H4 (cell line): Measurements from ENCODE around the gene NTSR2. TPM values are rescaled to one million over a fixed set of nuclear protein-coding genes. Genes with fewer than 3 reads are reported as not detected.

Source experiments
- DNase-seq: peaks from one replicate; pipeline ENCODE4 v3.0.0-alpha.2; 2015; ENCODE audit warnings: low spot score
- total RNA-seq: library from RNA; depleted of rRNA; stranded (reverse); fragments of >200 nt; shearing (Covaris generic); gene quantifications from 2 replicates; pipeline ENCODE4 v1.2.3, GENCODE V29; 2014

Gene NTSR2
- total RNA-seq, 1 experiment from 2014 or later, result not detected

DNA sequence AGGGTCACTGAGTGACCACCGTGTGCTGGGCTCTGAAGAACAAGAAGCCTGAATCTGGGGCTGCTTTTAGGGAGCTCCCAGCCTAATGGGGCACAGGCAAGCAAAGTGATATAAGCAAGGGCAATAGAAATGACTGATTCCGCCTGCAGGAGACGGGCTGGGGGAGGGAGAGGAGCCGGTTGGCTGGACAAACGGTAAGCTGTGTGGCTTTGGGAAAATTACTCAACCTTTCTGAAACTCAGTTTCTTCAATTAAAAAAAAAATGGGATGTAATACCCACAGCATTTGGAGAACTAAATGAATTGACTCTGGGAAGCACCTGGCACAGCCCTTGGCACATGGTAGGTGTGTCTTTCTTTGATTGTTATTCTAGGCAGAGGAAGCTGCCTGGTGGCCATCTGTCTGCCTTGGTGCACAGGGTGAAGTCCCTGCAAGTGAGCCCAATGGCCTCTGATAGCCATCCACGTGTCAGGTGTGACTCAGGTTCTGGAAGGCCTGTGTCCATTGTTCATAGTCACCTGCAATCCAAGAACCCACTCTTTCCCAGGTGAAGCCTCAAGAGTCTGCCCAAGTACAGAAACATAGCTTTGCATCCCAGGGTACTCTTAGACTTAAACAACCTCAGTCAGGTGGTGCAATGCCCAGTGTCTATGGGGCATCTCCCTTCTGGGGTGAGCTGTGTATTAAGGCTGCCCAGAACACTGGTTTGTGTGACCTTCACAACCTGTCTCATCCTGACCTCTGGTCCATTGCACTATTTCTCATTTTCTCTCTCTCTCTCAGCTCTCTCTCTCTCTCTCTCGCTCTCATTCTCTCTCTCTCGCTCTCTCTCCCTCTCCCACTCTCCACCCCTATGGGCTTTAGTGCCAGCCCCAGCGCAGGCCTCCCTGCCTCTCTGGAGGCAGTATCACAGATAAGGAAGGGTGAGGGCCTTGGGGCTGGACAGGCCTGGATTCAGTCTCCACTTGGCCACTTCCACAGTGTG, 30.0 kb upstream of the NTSR2 start:
- no peak for DNase-seq

DNA sequence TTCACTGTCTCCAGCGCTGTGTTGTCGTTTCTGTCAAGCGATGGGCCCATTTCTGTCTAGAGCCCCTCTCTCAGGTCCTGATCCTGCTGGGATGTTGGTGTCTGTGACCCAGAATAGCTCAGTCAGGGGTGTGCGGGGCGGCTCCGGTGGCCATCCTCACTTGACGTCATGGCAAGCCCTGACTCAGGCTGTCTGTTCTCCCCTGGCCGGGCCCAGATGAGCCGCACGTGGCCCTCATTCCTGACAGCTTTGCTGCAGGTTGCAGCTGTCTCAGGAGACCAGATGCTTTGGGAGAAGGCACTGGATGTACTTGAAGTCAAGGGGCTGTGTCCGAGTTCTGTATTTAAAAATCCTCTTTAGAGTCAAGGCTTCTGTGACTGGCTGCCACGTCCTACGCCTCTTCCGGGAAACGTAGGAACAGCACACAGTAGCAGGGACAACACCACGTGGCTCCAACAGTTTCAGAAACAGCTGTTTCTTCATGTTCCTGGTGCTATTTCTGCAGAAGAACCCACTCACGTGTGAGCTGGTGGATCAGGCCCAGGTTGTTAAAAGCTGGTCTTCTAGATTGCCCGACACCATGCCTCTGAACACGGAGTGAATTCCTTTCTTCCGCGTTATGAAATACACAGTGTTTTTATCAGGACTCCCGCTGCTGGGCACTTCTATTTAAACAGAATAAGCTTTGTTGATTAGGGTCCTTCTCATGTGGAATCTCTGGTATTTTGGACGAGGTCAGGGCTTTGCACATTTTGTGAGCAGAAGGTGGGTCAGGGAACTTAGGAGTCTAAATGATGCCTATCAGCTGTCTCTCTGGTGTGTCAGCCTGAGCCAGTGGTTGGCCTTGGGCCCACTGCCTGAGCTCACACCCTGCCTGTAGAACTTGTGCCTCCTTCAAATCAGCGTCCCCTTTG, 28.3 kb upstream of the NTSR2 start:
- no peak for DNase-seq

DNA sequence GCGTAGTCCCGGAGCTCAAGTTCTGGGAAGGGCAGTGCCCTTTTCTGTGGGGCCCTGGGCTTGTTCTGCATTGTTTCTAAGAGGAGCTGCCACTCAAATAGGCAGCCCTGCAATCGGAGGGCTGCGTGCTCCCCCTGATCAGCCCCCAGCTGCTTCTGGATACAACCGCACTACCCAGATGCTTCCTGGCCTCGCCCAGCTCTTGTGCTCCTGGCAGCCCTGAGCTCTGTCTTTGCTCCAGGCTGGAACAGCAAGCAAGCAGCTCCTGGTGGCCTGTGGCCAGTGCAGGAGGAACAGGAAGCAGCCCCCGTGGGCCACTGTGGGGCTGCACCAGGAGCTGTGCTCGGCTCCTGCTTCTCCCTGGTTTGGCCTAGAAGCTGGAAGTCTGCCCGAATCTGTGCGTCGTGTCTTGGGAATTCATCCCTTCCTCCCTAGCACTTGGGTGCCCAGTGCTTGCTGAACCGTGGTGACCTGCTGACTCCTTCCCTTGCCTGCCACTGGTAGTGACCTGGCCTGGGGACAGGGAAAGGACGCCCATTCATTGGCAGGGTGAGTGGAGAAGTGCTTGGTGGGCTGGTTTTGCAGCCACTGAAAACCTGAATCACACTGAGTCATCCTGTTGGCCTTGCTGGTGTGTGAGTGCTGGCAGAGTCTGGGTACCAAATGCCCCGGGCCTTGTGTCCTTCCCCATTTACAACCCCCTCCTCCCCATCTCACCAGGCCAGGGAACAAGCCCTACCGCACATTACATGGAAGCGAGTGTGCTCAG, 27.3 kb upstream of the NTSR2 start:
- peak; percentile 40 for DNase-seq

DNA sequence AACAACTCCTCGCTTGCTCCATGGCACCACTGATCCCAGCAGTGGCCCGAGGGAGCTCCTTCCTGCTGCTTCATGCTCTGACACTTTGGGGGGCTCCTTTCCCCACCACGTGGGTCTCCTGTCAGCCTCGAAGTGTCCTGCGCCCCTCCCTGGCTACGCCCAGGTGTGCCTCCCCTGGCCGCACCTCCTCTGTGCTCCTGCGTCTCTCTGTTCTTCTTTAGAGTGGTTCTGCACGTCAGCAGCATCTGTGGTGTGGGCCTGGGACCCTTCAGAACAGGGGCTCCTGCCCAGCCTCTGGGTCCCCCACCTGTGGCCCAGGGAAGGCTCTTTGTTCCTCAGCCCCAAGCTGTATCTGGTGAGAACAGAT, 26.7 kb upstream of the NTSR2 start:
- no peak for DNase-seq

DNA sequence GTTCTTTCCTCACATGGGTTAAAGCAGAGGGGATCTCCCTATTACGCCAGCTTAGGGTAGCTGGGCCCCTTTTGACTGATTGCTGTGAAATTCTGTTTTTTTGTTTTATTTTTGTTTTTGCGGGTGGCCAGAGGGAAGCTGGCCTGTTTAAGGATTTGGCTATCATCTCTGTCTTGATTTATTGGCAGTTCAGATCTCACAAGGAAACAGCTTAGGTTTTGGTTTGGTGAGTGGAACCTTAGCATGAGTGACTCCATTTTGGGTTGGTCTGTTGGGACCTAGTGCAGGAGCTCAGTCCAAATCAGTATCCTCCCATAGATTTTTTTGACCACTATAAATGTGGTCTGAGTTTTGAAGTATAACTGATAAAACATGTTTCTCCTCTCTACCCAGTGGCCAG, 25.6 kb upstream of the NTSR2 start:
- DNase-seq, result no peak

DNA sequence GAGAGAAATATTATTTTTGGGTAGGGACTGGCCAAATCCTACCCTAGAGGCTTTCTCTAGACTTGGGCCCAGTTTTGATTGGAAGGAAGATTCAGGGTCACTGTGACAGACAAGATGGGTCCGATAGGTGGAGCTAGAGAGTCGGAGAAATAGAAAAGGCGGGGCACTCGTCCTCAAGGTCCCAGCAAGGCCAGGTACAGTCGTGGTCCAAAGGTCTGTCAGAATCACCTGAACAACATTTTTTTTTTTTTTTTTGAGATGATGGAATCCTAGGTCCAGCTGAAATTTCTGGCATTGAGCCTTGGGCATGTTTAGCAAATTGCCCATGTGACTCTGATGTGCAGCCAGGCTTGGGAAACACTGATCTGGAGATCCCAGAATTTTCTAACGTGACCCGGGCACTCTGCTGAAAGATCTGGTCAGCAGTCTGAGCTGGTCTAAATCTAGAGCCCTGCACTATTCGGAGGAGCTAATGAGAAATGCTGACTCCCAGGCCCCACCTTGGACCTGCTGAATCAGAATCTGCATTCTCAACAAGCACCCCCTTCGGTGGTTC, 23.0 kb upstream of the NTSR2 start:
- peak; percentile 35 for DNase-seq

DNA sequence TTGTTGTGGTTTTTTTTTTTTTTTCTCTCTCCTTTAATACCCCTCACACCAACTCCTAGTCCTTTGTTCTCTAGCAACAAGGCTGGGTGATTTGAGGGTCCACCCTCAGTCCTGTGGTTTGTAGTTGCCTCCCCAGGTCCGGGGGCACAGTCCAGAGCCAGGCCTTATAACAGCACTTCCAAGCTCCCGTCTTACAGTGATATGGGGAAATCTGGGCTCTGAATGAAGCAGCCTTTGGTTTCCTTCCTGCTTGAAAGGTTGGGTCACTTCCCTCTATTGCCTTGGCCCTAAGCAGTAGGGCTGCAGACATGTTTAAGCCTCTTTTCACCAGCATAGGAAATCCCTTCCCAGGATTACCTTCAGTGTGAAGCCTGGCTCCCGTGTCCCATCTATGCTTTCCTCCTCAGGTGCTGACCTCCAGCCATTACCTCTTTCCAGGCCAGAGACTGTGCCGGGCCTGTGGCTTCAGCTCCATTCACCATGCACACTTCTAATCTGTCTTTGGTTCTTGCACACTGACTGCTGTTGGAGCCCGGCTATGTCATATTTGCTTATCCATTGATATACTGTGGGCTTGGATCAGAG, 21.2 kb upstream of the NTSR2 start:
- no peak for DNase-seq

DNA sequence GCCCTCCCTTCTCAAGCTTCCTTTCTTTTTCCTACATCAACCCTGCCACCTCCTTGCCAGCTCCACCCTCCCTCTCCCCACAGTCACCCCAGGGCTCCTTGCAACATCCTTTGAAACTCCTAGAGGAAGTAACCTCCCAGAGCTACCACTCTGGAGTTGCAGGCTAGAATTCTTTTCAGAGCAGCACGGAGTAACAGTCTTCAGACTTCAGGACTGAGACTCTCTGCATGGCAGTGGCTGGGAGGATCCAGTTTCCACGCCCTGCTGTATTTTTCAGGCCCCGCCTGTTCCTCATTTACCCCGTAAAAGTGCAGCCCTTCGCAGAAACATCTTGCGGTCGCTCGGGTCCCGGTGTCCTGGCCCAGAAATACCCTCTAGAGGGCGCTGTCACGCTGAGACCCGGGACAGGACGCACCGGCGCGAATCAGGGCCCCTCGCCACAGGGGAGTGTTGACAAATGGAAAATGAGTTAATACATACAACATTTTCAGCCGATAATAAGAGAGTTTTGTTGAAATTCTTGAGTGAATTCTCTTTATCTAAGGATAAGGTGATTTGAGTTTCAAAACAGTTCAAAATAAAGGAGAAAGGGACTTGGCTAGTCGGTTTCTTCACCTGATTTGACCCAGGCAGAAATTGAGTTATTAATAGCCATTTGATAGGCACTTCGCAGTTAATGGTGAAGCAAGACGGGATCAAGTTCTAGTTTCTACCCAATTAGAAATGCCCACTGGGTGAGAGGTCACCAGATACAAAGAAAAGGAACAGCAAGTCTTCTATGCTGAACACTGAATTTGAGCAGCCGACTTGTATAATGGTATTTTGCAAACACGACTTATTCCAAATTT, 18.5 kb upstream of the NTSR2 start:
- peak; percentile 60 for DNase-seq

DNA sequence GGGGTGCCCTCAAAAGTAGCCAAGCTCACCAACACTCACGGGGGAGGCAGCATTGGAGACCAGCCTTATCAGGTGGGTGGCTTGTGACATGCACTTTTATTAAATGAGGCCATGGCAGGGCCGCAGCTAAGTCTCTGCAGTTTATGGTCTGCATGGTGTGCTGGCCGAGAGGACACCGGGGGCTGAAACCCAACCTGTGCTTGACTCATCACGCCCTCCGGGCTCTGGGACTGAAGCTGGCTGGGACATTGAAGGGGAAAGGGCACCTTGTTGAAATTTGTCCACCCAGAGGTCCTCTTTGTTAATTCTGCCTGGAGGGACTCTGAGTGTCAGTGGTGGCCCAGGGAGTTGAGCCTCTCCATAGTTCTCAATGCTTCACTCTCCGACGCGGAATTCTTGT, 17.7 kb upstream of the NTSR2 start:
- no peak for DNase-seq

DNA sequence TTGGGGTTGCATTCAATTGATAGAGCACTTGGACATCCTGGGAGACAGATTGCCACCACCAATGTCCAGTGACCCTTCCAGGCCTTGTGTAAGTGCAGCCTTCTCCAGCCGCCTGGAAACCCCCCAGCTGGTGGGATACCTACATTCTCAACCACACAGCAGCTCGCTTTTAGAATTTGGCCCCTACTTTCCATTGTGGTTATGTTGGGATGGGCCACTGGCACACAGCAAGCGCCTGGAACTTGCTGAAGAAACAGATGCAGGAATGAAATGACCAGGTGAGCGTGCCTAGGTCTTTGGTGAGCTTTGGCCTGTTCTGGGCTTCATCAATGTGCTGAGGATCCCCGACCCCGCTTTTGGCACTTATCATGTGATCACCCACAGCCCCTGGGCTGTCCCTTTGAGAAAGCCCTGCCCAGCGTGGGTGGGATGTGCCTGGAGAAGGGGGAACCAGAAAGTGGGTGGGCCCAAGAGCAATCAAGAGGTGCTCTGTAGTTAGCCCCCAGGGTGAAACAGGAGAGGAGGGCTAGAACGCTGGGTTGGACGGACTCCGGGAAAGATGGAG, 16.0 kb upstream of the NTSR2 start:
- DNase-seq, result no peak

DNA sequence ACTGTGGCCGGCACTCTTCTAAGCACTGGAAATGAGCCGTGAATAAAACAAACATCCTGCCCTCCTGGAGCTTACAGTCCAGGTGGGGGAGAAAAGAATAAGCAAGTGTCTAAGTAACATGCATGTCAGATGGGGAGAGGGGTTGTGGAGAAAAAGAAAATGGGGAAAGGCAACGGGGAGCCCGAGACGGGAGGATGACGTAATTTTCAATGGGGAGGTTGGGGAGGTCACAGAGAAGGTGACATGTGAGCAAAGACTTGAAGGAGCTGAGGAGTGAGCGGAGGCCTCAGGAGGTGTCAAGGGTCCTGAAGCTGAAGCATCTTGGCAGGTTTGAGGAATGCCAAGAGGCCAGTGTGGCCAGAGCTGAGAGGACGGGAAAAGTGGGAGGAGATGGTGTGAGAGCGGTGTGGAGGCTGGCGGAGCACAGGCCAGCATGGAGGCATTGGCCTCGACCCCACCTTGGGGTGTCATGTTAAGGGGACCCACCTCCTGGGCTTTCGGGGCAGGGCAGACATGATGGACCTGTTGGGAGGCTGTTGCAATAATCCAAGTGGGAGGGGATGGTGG, 15.0 kb upstream of the NTSR2 start:
- no peak for DNase-seq

DNA sequence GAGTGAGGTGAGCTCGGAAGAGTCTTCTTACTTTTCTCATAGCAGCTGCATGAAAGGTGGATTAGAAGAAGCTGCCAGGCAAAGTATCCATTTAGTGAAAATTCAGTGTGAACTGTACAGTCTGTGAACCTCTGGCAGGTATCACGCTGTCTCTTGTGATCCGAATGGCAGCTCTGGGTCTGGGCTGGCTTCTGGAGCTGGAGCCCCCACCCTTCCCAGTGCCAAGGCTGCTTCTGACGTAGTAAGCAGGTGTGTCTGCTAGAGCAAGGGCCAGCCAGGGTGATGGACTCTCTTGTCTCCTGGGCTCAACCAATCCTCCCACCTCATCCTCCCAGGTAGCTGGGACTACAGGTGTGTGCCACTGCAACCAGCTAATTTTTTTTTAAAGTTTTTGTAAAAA, 14.0 kb upstream of the NTSR2 start:
- DNase-seq, result no peak

DNA sequence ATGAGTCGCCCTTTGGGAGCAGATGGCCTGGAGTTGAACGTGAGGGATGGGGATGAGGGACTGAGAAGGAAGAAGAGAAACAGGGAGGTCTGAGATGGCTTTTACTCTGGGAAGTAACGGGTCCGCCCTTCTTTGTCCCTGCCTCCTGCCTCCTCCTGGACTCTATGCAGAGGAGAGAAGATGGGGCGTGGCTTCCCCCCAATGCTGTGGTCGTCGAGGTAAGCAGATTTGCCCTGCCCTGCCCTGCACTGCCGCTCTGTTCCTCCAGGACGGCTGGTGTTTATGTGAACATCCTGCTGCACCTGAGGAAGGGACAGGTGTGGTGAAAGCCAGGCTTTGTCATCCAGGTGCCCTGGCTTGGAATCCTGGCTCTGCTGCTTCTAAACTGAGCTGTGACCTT, 13.5 kb upstream of the NTSR2 start:
- DNase-seq, result no peak

DNA sequence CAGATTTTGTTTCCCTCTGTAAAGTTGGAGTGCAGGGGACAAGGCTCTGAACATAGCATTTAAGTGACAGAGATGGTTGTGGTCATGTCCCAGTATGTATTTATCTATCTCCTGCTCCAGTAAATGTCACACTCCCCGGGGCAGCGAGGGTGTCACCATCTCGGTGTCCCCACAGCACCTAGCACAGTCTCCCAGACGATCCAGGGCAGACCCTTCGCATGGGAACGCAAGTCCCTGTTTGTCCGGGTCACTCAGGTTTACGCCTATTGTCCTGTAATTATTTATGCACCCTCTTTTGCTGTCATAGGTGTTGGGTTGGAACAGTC, 12.6 kb upstream of the NTSR2 start:
- no peak for DNase-seq

DNA sequence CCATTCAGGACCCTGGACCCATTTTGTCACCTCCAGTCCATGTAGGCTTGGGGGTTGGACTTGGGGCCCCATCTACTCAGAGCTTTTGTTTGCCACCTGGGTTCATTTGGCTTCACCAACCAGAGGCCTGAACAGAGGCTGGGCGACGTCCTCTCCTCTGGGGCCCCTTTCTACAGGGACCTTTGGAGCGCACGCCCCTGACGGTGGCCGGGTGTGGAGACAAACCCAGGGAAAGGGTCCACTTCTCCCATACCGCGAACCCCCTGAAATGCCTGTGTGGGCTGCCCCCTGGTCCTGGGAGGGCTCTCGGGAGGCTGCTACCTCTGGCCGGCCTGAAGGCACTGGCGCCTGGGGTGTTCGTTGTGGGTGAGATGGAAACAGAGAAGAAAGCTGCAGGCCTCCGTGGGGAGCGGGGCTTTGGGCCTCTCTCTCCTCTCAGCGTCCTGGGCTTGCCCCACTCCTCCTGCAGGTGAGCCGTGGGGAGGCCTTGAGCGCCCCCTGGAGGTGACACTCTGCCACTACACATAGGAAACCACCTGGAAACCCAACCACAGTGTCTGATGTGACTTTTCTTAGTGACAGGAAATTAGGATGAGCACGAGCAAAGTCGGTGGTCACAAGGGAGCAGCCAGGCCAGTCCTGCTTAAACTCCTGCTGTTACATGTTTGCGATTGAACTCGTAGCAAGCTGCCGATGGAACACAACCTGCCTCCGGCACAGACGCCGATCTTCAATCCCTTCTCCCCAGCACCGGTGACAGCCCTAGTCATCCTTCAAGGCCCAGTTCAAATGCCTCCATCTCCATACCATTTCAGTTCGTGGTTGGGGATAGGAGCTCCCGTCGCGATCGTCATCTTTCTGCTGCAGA, 12.0 kb upstream of the NTSR2 start:
- DNase-seq, result no peak

DNA sequence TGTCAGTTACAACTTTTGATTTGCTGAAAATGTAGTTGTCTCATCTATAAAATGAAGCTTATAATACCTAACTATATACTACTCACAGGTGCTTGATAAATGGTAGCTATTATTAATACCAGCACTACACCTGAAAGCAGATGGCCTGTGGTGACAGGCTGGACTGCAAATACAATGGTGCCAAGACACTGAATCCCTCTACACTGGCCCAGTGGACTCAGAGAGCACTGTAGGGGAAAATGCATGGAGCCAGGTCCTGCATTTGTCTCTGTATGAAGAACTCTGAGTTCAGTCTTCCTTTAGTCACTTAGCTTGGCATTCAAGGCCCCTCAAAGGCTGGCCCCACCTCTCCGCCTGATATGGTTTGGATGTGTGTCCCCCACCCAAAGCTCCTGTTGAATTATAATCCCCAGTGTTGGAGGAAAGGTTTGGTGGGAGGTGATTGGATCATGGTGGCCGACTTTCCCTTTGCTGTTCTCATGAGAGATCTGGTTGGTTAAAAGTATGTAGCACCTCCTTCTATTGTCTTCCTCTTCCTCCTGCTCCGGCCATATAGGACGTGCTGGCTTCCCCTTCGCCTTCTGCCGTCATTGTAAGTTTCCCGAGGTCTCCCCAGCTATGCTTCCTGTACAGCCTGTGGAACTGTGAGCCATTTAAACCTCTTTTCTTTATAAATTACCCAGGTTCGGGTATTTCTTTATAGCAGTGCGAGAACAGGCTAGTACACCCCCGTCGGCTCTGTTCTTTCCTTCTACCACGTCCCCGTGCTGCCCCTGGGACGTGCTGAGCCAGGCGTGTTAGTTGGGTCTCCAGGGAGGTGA, 11.1 kb upstream of the NTSR2 start:
- no peak for DNase-seq

DNA sequence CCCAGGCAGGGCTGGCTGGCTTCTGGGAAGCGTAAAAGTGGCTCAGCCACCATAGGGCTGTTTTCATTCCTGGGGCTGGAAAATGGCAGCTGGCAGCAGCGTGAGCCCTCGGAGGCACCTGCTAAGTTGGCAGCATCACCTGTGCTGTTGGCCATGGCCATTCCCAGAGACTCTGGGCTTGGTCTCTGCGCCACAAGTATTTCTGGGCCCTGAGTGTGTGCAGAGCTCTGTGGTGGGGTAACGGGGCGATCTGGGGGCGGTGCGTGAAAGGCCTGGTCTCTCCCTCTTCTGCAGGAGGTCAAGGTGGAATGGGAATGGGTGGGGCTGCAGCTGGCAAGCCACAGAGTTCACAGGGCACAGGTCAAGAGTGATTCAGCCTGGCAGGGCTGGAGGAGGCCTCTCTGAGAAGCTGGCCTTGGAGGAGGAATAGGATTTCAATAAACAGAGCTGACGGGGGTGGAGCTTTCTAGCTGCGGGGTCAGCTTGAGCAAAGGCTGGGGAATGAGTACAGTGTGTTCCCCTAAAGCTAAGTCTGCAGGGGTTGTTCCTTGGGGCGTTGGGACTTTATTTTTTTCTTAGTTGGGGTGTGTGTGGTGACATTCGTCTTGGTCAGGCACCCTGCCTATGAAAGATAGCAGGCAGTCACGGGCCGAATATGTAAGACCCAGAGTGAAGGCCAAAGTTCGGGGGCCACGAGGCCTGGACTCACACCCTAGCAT, 10.3 kb upstream of the NTSR2 start:
- DNase-seq, result no peak
